GM23338 (cell line): ENCODE data around the gene FANCB. TPM values are rescaled to one million over a fixed set of nuclear protein-coding genes. Genes with fewer than 3 reads are reported as not detected.

ENCODE experiments used
- ATAC-seq: fragments of 200-7000 bp; cut with Tn5 transposase; 3 replicates; pipeline ENCODE4 v1.9.1; 2020
- DNase-seq: peaks from one replicate; pipeline ENCODE4 v3.0.0-alpha.2; 2015; ENCODE audit warnings: low spot score
- H2AFZ ChIP-seq: fragments of 200-600 bp; sonication (generic); 2 replicates; pipeline ENCODE4 v1.8.0; 2016; ENCODE audit warnings: antibody characterized with exemption, mild to moderate bottlenecking, moderate library complexity
- H3F3A ChIP-seq: fragments of 200-600 bp; sonication (generic); replicated peaks from 2 replicates; pipeline ENCODE4 v1.8.0; 2017; ENCODE audit warnings: antibody characterized with exemption, mixed run types, low read depth
- H3K27ac ChIP-seq: fragments of 200-600 bp; sonication (generic); 2 replicates; pipeline ENCODE4 v1.6.1; 2016; ENCODE audit warnings: low read depth
- H3K27me3 ChIP-seq: fragments of 200-600 bp; sonication (generic); 2 replicates; pipeline ENCODE4 v1.8.0; 2016; ENCODE audit warnings: mild to moderate bottlenecking, mixed run types, moderate library complexity; ENCODE audit not compliant: insufficient read depth
- H3K36me3 ChIP-seq: fragments of 200-600 bp; sonication (generic); 2 replicates; pipeline ENCODE4 v1.8.0; 2016; ENCODE audit warnings: mild to moderate bottlenecking; ENCODE audit not compliant: insufficient read depth
- H3K4me1 ChIP-seq: fragments of 200-600 bp; sonication (generic); 2 replicates; pipeline ENCODE4 v1.8.0; 2016; ENCODE audit warnings: mild to moderate bottlenecking, moderate library complexity; ENCODE audit not compliant: insufficient read depth
- H3K4me2 ChIP-seq: fragments of 200-600 bp; sonication (generic); 2 replicates; pipeline ENCODE4 v1.7.1; 2017; ENCODE audit warnings: mixed run types
- H3K4me3 ChIP-seq: fragments of 200-600 bp; sonication (generic); 2 replicates; pipeline ENCODE4 v1.6.1; 2016; ENCODE audit warnings: mixed run types
- H3K79me2 ChIP-seq: fragments of 200-600 bp; sonication (generic); replicated peaks from 2 replicates; pipeline ENCODE4 v1.8.0; 2017; ENCODE audit warnings: mild to moderate bottlenecking; ENCODE audit not compliant: insufficient read depth
- H3K9me2 ChIP-seq: fragments of 200-600 bp; sonication (generic); 2 replicates; pipeline ENCODE4 v1.8.0; 2017; ENCODE audit not compliant: insufficient read depth
- H4K20me1 ChIP-seq: fragments of 200-600 bp; sonication (generic); replicated peaks from 2 replicates; pipeline ENCODE4 v1.8.0; 2017; ENCODE audit warnings: mild to moderate bottlenecking; ENCODE audit not compliant: insufficient read depth
- H3K27ac Mint-ChIP-seq: 2 replicates; pipeline ENCODE4 v1.8.0; 2020; ENCODE audit warnings: inconsistent platforms, mild to moderate bottlenecking, moderate library complexity, mixed read lengths
- H3K27me3 Mint-ChIP-seq: 3 replicates; pipeline ENCODE4 v1.8.0; 2022; ENCODE audit warnings: low read depth, mild to moderate bottlenecking, moderate library complexity, mixed read lengths, inconsistent platforms; ENCODE audit not compliant: insufficient read depth, poor library complexity
- H3K36me3 Mint-ChIP-seq: 3 replicates; pipeline ENCODE4 v1.8.0; 2021; ENCODE audit warnings: low read depth, mild to moderate bottlenecking, inconsistent platforms, moderate library complexity, mixed read lengths
- H3K4me1 Mint-ChIP-seq: 3 replicates; pipeline ENCODE4 v1.8.0; 2020; ENCODE audit warnings: mild to moderate bottlenecking, inconsistent platforms, mixed read lengths
- H3K4me3 Mint-ChIP-seq: 3 replicates; pipeline ENCODE4 v1.8.0; 2021; ENCODE audit warnings: moderate library complexity, mild to moderate bottlenecking, inconsistent platforms, mixed read lengths
- H3K9me3 Mint-ChIP-seq: 3 replicates; pipeline ENCODE4 v1.8.0; 2020; ENCODE audit warnings: moderate library complexity, mild to moderate bottlenecking, inconsistent platforms, mixed read lengths
- CREB1 ChIP-seq: fragments of 250-450 bp; sonication (Bioruptor Pico); IDR thresholded peaks from 2 replicates; pipeline ENCODE4 v1.5.0; 2020; ENCODE audit warnings: low read depth, mild to moderate bottlenecking, moderate library complexity
- EZH2 ChIP-seq: fragments of 200-600 bp; sonication (generic); IDR thresholded peaks from one replicate; pipeline ENCODE4 v1.8.0; 2017; ENCODE audit warnings: antibody characterized with exemption, mild to moderate bottlenecking, low read depth; ENCODE audit not compliant: unreplicated experiment
- EZH2phosphoT487 ChIP-seq: fragments of 200-600 bp; sonication (generic); IDR thresholded peaks from one replicate; pipeline ENCODE4 v1.8.1; 2018; ENCODE audit warnings: antibody characterized with exemption; ENCODE audit not compliant: unreplicated experiment
- JUNB ChIP-seq: IDR thresholded peaks from one replicate; pipeline ENCODE4 v1.6.1; 2016; ENCODE audit warnings: antibody characterized with exemption; ENCODE audit not compliant: unreplicated experiment
- NANOG ChIP-seq: IDR thresholded peaks from 2 replicates; pipeline ENCODE4 v1.6.1; 2016; ENCODE audit warnings: antibody characterized with exemption, borderline replicate concordance
- POLR2AphosphoS5 ChIP-seq: IDR thresholded peaks from 2 replicates; pipeline ENCODE4 v1.6.1; 2016; ENCODE audit warnings: antibody characterized with exemption, low read depth
- STAT1 ChIP-seq: IDR thresholded peaks from one replicate; pipeline ENCODE4 v1.6.1; 2016; ENCODE audit warnings: antibody characterized with exemption; ENCODE audit not compliant: unreplicated experiment
- ZNF114 ChIP-seq: fragments of 250-450 bp; sonication (Bioruptor Pico); IDR thresholded peaks from 2 replicates; pipeline ENCODE4 v1.5.0; 2020; ENCODE audit warnings: mild to moderate bottlenecking, moderate library complexity
- ZNF331 ChIP-seq: fragments of 250-450 bp; sonication (Bioruptor Pico); IDR thresholded peaks from 2 replicates; pipeline ENCODE4 v1.5.0; 2020; ENCODE audit warnings: low read depth, mild to moderate bottlenecking, moderate library complexity
- polyA plus RNA-seq: library from polyadenylated mRNA; unstranded; fragments of >200 nt; fragmentation: Nextera tagmentation; extraction: Ambion mirVana; gene quantifications from 2 replicates; pipeline ENCODE4 v1.2.1, GENCODE V29; 2016
- total RNA-seq: library from RNA; depleted of rRNA; stranded (reverse); fragments of >200 nt; shearing (Covaris generic); gene quantifications from 2 replicates; pipeline ENCODE4 v1.2.3, GENCODE V29; 2014
- TF ChIP-seq, protein P1 (sequence below): IDR thresholded peaks from 2 replicates; pipeline ENCODE4 v1.6.1; 2016; ENCODE audit warnings: antibody characterized with exemption
- TF ChIP-seq, protein P2 (sequence below): IDR thresholded peaks from one replicate; pipeline ENCODE4 v1.6.1; 2018; ENCODE audit warnings: antibody characterized with exemption; ENCODE audit not compliant: unreplicated experiment
- TF ChIP-seq, protein P3 (sequence below), 2 experiments: fragments of 200-600 bp in 1 of 2; sonication (generic) in 1 of 2; conservative IDR thresholded peaks; 2 replicates each; pipeline versions ENCODE4 v1.5.1 to v1.6.1; 2016 to 2017; ENCODE audit warnings: antibody characterized with exemption in 2 of 2, low read depth in 2 of 2, mild to moderate bottlenecking in 2 of 2, moderate library complexity in 1 of 2
- TF ChIP-seq, protein P4 (sequence below): fragments of 250-450 bp; sonication (Bioruptor Pico); IDR thresholded peaks from 2 replicates; pipeline ENCODE4 v1.5.0; 2020; ENCODE audit warnings: mild to moderate bottlenecking, moderate library complexity

FANCB gene
- total and polyA plus RNA-seq, 2 experiments from 2014 or later, result 16.2 to 16.8 TPM

DNA sequence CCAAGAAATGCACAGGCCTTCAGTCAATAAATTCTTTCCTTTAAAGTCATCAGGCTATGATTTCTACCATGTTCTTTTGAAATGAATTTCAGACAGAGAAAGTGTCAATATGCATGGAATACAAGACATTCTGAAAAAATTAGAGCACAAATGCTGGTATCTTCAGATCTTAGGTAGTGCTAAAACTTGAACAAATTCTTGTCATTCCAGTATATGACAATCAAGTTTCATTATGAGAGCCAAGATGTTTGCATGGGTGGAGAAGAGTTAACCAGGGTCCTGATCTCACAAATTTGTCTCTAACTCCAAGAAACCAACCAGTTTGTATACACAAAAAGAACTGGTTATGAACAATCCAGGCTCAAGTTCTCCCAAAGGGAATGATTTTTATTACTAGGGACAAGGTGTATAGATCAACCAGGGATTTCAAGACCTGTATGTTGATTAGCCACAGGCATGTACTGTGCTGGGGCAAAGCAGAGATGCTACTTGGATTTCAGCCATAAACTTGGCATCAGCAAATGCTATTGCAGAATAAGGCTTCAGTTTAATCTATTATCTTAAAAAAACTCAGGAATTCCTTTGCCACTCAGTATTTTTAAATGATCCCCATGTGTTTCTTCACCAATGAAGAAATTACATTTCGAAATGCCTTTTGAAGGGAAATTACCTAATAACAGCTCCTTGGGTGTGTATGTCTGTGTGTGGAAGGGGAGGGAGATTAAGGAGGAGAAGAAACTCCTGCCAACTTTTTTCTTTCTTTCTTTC, 69.7 kb downstream of the FANCB start:
- H3K27ac Mint-ChIP-seq, result no peak overlapping the region
- no peak for TF ChIP-seq CREB1 (CRISPR knock-in tag)
- TF ChIP-seq NANOG, result no peak
- no peak for TF ChIP-seq ZNF331
- TF ChIP-seq ZNF114 (CRISPR knock-in tag), result no peak
- TF ChIP-seq EZH2, result no peak
- TF ChIP-seq, protein P1, sequence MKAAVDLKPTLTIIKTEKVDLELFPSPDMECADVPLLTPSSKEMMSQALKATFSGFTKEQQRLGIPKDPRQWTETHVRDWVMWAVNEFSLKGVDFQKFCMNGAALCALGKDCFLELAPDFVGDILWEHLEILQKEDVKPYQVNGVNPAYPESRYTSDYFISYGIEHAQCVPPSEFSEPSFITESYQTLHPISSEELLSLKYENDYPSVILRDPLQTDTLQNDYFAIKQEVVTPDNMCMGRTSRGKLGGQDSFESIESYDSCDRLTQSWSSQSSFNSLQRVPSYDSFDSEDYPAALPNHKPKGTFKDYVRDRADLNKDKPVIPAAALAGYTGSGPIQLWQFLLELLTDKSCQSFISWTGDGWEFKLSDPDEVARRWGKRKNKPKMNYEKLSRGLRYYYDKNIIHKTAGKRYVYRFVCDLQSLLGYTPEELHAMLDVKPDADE, result no peak
- TF ChIP-seq, protein P2, sequence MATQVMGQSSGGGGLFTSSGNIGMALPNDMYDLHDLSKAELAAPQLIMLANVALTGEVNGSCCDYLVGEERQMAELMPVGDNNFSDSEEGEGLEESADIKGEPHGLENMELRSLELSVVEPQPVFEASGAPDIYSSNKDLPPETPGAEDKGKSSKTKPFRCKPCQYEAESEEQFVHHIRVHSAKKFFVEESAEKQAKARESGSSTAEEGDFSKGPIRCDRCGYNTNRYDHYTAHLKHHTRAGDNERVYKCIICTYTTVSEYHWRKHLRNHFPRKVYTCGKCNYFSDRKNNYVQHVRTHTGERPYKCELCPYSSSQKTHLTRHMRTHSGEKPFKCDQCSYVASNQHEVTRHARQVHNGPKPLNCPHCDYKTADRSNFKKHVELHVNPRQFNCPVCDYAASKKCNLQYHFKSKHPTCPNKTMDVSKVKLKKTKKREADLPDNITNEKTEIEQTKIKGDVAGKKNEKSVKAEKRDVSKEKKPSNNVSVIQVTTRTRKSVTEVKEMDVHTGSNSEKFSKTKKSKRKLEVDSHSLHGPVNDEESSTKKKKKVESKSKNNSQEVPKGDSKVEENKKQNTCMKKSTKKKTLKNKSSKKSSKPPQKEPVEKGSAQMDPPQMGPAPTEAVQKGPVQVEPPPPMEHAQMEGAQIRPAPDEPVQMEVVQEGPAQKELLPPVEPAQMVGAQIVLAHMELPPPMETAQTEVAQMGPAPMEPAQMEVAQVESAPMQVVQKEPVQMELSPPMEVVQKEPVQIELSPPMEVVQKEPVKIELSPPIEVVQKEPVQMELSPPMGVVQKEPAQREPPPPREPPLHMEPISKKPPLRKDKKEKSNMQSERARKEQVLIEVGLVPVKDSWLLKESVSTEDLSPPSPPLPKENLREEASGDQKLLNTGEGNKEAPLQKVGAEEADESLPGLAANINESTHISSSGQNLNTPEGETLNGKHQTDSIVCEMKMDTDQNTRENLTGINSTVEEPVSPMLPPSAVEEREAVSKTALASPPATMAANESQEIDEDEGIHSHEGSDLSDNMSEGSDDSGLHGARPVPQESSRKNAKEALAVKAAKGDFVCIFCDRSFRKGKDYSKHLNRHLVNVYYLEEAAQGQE, result no peak
- no peak for TF ChIP-seq EZH2phosphoT487
- no peak for TF ChIP-seq STAT1
- TF ChIP-seq, protein P3, sequence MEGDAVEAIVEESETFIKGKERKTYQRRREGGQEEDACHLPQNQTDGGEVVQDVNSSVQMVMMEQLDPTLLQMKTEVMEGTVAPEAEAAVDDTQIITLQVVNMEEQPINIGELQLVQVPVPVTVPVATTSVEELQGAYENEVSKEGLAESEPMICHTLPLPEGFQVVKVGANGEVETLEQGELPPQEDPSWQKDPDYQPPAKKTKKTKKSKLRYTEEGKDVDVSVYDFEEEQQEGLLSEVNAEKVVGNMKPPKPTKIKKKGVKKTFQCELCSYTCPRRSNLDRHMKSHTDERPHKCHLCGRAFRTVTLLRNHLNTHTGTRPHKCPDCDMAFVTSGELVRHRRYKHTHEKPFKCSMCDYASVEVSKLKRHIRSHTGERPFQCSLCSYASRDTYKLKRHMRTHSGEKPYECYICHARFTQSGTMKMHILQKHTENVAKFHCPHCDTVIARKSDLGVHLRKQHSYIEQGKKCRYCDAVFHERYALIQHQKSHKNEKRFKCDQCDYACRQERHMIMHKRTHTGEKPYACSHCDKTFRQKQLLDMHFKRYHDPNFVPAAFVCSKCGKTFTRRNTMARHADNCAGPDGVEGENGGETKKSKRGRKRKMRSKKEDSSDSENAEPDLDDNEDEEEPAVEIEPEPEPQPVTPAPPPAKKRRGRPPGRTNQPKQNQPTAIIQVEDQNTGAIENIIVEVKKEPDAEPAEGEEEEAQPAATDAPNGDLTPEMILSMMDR (conservative IDR thresholded peaks at IDR 0.05; ENCODE audit: low read depth in 2 of 2), result no peak
- TF ChIP-seq JUNB, result no peak
- TF ChIP-seq POLR2AphosphoS5, result no peak
- TF ChIP-seq, protein P4, sequence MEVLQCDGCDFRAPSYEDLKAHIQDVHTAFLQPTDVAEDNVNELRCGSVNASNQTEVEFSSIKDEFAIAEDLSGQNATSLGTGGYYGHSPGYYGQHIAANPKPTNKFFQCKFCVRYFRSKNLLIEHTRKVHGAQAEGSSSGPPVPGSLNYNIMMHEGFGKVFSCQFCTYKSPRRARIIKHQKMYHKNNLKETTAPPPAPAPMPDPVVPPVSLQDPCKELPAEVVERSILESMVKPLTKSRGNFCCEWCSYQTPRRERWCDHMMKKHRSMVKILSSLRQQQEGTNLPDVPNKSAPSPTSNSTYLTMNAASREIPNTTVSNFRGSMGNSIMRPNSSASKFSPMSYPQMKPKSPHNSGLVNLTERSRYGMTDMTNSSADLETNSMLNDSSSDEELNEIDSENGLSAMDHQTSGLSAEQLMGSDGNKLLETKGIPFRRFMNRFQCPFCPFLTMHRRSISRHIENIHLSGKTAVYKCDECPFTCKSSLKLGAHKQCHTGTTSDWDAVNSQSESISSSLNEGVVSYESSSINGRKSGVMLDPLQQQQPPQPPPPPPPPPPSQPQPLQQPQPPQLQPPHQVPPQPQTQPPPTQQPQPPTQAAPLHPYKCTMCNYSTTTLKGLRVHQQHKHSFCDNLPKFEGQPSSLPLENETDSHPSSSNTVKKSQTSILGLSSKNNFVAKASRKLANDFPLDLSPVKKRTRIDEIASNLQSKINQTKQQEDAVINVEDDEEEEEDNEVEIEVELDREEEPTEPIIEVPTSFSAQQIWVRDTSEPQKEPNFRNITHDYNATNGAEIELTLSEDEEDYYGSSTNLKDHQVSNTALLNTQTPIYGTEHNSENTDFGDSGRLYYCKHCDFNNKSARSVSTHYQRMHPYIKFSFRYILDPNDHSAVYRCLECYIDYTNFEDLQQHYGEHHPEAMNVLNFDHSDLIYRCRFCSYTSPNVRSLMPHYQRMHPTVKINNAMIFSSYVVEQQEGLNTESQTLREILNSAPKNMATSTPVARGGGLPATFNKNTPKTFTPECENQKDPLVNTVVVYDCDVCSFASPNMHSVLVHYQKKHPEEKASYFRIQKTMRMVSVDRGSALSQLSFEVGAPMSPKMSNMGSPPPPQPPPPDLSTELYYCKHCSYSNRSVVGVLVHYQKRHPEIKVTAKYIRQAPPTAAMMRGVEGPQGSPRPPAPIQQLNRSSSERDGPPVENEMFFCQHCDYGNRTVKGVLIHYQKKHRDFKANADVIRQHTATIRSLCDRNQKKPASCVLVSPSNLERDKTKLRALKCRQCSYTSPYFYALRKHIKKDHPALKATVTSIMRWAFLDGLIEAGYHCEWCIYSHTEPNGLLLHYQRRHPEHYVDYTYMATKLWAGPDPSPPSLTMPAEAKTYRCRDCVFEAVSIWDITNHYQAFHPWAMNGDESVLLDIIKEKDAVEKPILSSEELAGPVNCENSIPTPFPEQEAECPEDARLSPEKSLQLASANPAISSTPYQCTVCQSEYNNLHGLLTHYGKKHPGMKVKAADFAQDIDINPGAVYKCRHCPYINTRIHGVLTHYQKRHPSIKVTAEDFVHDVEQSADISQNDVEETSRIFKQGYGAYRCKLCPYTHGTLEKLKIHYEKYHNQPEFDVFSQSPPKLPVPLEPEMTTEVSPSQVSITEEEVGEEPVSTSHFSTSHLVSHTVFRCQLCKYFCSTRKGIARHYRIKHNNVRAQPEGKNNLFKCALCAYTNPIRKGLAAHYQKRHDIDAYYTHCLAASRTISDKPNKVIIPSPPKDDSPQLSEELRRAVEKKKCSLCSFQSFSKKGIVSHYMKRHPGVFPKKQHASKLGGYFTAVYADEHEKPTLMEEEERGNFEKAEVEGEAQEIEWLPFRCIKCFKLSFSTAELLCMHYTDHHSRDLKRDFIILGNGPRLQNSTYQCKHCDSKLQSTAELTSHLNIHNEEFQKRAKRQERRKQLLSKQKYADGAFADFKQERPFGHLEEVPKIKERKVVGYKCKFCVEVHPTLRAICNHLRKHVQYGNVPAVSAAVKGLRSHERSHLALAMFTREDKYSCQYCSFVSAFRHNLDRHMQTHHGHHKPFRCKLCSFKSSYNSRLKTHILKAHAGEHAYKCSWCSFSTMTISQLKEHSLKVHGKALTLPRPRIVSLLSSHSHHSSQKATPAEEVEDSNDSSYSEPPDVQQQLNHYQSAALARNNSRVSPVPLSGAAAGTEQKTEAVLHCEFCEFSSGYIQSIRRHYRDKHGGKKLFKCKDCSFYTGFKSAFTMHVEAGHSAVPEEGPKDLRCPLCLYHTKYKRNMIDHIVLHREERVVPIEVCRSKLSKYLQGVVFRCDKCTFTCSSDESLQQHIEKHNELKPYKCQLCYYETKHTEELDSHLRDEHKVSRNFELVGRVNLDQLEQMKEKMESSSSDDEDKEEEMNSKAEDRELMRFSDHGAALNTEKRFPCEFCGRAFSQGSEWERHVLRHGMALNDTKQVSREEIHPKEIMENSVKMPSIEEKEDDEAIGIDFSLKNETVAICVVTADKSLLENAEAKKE (CRISPR knock-in tag), result no peak

More for the DNA sequence above, 69.7 kb downstream of the FANCB start:
- Histone ChIP-seq H3K79me2 (no peaks in the 10 kb centered on the region), H3K4me2 (no peak overlapping the region), H3K27ac (no peak overlapping the region), H3K36me3 (no peaks in the 10 kb centered on the region), H3K9me2 (0 out of 2 replicates have a peak, but pooled peaks cover 3% of the 10 kb centered on the region), H3F3A (no peaks in the 10 kb centered on the region), H3K4me1 (no peaks in the 10 kb centered on the region), H3K4me3 (no peak overlapping the region), H4K20me1 (no peaks in the 10 kb centered on the region), H2AFZ (no peak overlapping the region), H3K27me3 (no peaks in the 10 kb centered on the region)
- peaks cover 1% of the 10 kb centered on the region for H3K27me3 Mint-ChIP-seq
- H3K4me3 Mint-ChIP-seq, result no peak overlapping the region
- peaks cover 10% of the 10 kb centered on the region for H3K36me3 Mint-ChIP-seq
- no peaks in the 10 kb centered on the region for H3K4me1 Mint-ChIP-seq
- peaks cover 5% of the 10 kb centered on the region; the same call in 2 of the 3 replicates for H3K9me3 Mint-ChIP-seq
- no peak for ATAC-seq
- no peak for DNase-seq
